Transverse colon (tissue), 4 donors: ENCODE results near the gene CD53.

ENCODE experiments used
- CTCF ChIP-seq, 5 experiments: fragments of 200-600 bp in 3 of 5; fragments of 450-650 bp in 2 of 5; sonication (generic) in 3 of 5; IDR thresholded peaks; 1 replicate in 2 of 5; 2 replicates in 3 of 5; pipeline ENCODE4 v1.5.1; 2016 to 2017; ENCODE audit warnings: antibody characterized with exemption in 5 of 5, inconsistent platforms in 3 of 5, mild to moderate bottlenecking in 2 of 5, moderate library complexity in 1 of 5
- EP300 ChIP-seq: sonication (generic); formaldehyde crosslinking; IDR thresholded peaks from one replicate; pipeline ENCODE4 v1.6.1; 2017; ENCODE audit warnings: antibody characterized with exemption, low read depth
- POLR2A ChIP-seq: fragments of 450-650 bp; IDR thresholded peaks from one replicate; pipeline ENCODE4 v1.6.1; 2016; ENCODE audit warnings: antibody characterized with exemption, mild to moderate bottlenecking, moderate library complexity
- POLR2AphosphoS5 ChIP-seq, 3 donors: sonication (generic); formaldehyde crosslinking; IDR thresholded peaks; one replicate each; pipeline ENCODE4 v1.6.1; 2016; ENCODE audit warnings: antibody characterized with exemption in 3 of 3

GRCh38 chr1:110888049-110888448 is 15.1 kb downstream of the CD53 start:
- no peak for TF ChIP-seq POLR2A
- TF ChIP-seq CTCF (IDR thresholded peaks at IDR 0.05) = no peak
- no peak for TF ChIP-seq POLR2AphosphoS5 (IDR thresholded peaks at IDR 0.05)
- no peak for TF ChIP-seq EP300
